ENCODE measurements around the gene COL4A2. TPM values are rescaled to one million over a fixed set of nuclear protein-coding genes. Genes with fewer than 3 reads are reported as not detected.
"Not testable (repeated sequence)": the region's sequence is repeated elsewhere in the genome, so short reads cannot be mapped to it uniquely, and the experiment has no call there.

COL4A2 gene
- total and polyA plus RNA-seq, 8 donors, result 18.4 to 130 (median 43.8) TPM

- no peak overlapping the region for H3K27ac ChIP-seq
- WGBS, 2 donors, result 91 to 96% methylated on average over 3 of the region's 3 CpGs
- DNase-seq, result no peak
- intact Hi-C loops (cut with DNase I), result no loop called here
- H3K36me3 ChIP-seq, result peaks cover 0 to 4% (median 0%) of the 10 kb centered on the region in 3 donors
- no peak for ATAC-seq
- no peaks in the 10 kb centered on the region for H3K27me3 ChIP-seq
- FAIRE-seq, result no peak
- no peak overlapping the region for H3K4me3 ChIP-seq
- no peaks in the 10 kb centered on the region for H3K4me1 ChIP-seq
- TF ChIP-seq CTCF (IDR thresholded peaks at IDR 0.05), result no peak
- no peaks in the 10 kb centered on the region for H3K9me3 ChIP-seq
Measured at GRCh38 chr13:110495881-110496280, 188.8 kb downstream of the COL4A2 start.

GRCh38 chr13:110496281-110496680, 189.2 kb downstream of the COL4A2 start:
- Histone ChIP-seq H3K9me3 (no peaks in the 10 kb centered on the region), H3K4me3 (no peak overlapping the region), H3K36me3 (peaks cover 0 to 4% (median 0%) of the 10 kb centered on the region in 3 donors), H3K27me3 (no peaks in the 10 kb centered on the region), H3K27ac (no peak overlapping the region), H3K4me1 (no peaks in the 10 kb centered on the region)
- DNase-seq (no peak), ATAC-seq (no peak), FAIRE-seq (no peak)
- WGBS, 2 donors, result 95 to 99% methylated on average over 3 of the region's 3 CpGs
- intact Hi-C loops (cut with DNase I), result no loop called here
- TF ChIP-seq CTCF (IDR thresholded peaks at IDR 0.05), result no peak

GRCh38 chr13:110497003-110497402, 189.9 kb downstream of the COL4A2 start:
- ATAC-seq (no peak), DNase-seq (no peak), FAIRE-seq (no peak)
- H3K27ac ChIP-seq, result no peak overlapping the region
- no peak overlapping the region for H3K4me3 ChIP-seq
- H3K9me3 ChIP-seq, result no peaks in the 10 kb centered on the region
- H3K4me1 ChIP-seq, result no peaks in the 10 kb centered on the region
- H3K27me3 ChIP-seq, result no peaks in the 10 kb centered on the region
- peaks cover 0 to 4% (median 0%) of the 10 kb centered on the region in 3 donors for H3K36me3 ChIP-seq
- intact Hi-C loops (cut with DNase I), result no loop called here
- 93 to 95% methylated on average over 2 of the region's 2 CpGs for WGBS, 2 donors
- TF ChIP-seq CTCF (IDR thresholded peaks at IDR 0.05), result no peak

- H3K27me3 ChIP-seq; intact Hi-C loops (cut with DNase I); H3K9me3 ChIP-seq; H3K4me3 ChIP-seq; ATAC-seq; H3K36me3 ChIP-seq; DNase-seq; H3K4me1 ChIP-seq; H3K27ac ChIP-seq; FAIRE-seq: not testable (repeated sequence)
- 74 to 78% methylated on average over 3 of the region's 3 CpGs for WGBS, 2 donors
Measured at GRCh38 chr13:110497896-110498295, 190.8 kb downstream of the COL4A2 start.

GRCh38 chr13:110498327-110498726, 191.2 kb downstream of the COL4A2 start:
- TF ChIP-seq CTCF (IDR thresholded peaks at IDR 0.05), result no peak
- ATAC-seq (no peak), DNase-seq (no peak), FAIRE-seq (no peak)
- peaks cover 0 to 4% (median 2%) of the 10 kb centered on the region in 3 donors for H3K36me3 ChIP-seq
- H3K4me1 ChIP-seq, result no peaks in the 10 kb centered on the region
- H3K27me3 ChIP-seq, result no peaks in the 10 kb centered on the region
- WGBS, 2 donors, result 82% methylated on average over 5 of the region's 5 CpGs
- H3K4me3 ChIP-seq, result no peak overlapping the region
- H3K27ac ChIP-seq, result no peak overlapping the region
- no peaks in the 10 kb centered on the region for H3K9me3 ChIP-seq
- intact Hi-C loops (cut with DNase I), result no loop called here

Data from pancreas (tissue), 10 donors.